K562 (cell line): ENCODE results near the gene MYBPHL. TPM values are rescaled to one million over a fixed set of nuclear protein-coding genes. Genes with fewer than 3 reads are reported as not detected.

ENCODE experiments used
- MGA ChIP-seq: fragments of 450-650 bp; IDR thresholded peaks from 2 replicates; pipeline ENCODE4 v1.6.1; 2016; ENCODE audit warnings: mild to moderate bottlenecking, moderate library complexity
- polyA plus RNA-seq, 8 experiments: library from polyadenylated mRNA; depleted of rRNA in 4 of 8; stranded (reverse) in 5 of 8; unstranded in 3 of 8; fragments of >200 nt; fragmentation: Nextera tagmentation in 2 of 8; fragmentation: Illumina TruSeq in 1 of 8; extraction: Ambion mirVana in 2 of 8; extraction: Trizol in 1 of 8; gene quantifications; 2 replicates each; pipeline versions ENCODE4 v1.2.1 to v1.2.3, GENCODE V29; 2011 to 2014; ENCODE audit warnings: inconsistent platforms in 1 of 8, missing spikeins in 1 of 8
- total RNA-seq, 7 experiments: library from RNA; depleted of rRNA in 6 of 7; stranded (reverse); fragments of >200 nt in 6 of 7; fragmentation: Illumina TruSeq in 2 of 7; extraction: Trizol in 2 of 7; gene quantifications; 2 replicates each; pipeline versions ENCODE4 v1.2.1 to v1.2.3, GENCODE V29; 2011 to 2021; ENCODE audit warnings: low replicate concordance in 1 of 7

Gene MYBPHL
- total and polyA plus RNA-seq, 9 of the 15 experiments (the other 6 are each of a cell fraction or from before 2014, with no cell fraction given): 0.20 to 1.9 (median 0.33) TPM

- TF ChIP-seq MGA: no peak
- TF ChIP-seq, all 486 proteins: peak for 0
These were observed 42.4 kb downstream of the MYBPHL start (continued) for GRCh38 chr1:109264379-109264755.
